ENCODE measurements around the gene CLDN20. TPM values are rescaled to one million over a fixed set of nuclear protein-coding genes. Genes with fewer than 3 reads are reported as not detected.

CLDN20 gene
- total RNA-seq: not detected in 2 replicates

GRCh38 chr6:155263373-155264063 lies at the start of gene CLDN20:
Gene CLDN20 (plus strand): TSS chr6:155264013. CDS start chr6:155275720, 11,707 bp downstream.

GRCh38 chr6:155314092-155314772 lies 50.4 kb downstream of the CLDN20 start, which contains the start of gene TFB1M:
Gene TFB1M (minus strand): TSS chr6:155314484. CDS start chr6:155314428, 56 bp downstream.

Other genes starting within 250 kb of the CLDN20 start
- 22.9 and 23.8 TPM in 2 replicates for gene TFB1M, start 50.5 kb downstream of the CLDN20 start, total RNA-seq
- gene NOX3, start 191.8 kb downstream of the CLDN20 start, total RNA-seq: not detected in 2 replicates